Stimulated activated CD4-positive, alpha-beta T cell treated with anti-CD3 and anti-CD28 coated beads, Interleukin-2, amount 100 ng/mL, for 24 hours (primary cell): ENCODE results near the gene LGALS9B.
"Not testable (repeated sequence)": the region's sequence is repeated elsewhere in the genome, so short reads cannot be mapped to it uniquely, and the experiment has no call there.

Source experiments
- DNase-seq, 2 donors: peaks; one replicate each; pipeline ENCODE4 v3.0.0-alpha.2; 2020

LGALS9B gene

GRCh38 chr17:20466553-20466952 is 786 bp downstream of the LGALS9B start:
- DNase-seq: not testable (repeated sequence)

GRCh38 chr17:20465535-20465934 is 1.8 kb downstream of the LGALS9B start:
- DNase-seq: not testable (repeated sequence)

GRCh38 chr17:20464854-20465414 is 2.4 kb downstream of the LGALS9B start:
- not testable (repeated sequence) for DNase-seq

DNA sequence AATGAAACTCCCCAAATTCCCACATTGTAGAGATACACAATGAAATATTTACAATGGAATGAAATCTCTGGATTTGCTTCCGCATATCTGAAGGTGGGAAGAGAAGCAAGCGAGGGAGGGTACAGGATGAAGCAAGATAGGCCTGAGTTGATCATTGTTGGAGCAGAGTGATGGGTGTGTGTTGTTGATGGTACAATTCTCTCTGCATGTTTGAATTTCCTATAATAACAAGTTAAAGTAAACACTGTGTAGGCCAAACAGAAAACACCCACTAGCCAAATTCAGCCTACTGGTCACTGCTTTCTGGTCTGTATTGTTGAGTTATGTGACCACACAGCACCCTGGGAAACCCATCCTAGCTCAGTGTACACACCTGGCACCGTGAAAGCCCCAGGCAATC is 5.2 kb downstream of the LGALS9B start:
- DNase-seq: not testable (repeated sequence)

DNA sequence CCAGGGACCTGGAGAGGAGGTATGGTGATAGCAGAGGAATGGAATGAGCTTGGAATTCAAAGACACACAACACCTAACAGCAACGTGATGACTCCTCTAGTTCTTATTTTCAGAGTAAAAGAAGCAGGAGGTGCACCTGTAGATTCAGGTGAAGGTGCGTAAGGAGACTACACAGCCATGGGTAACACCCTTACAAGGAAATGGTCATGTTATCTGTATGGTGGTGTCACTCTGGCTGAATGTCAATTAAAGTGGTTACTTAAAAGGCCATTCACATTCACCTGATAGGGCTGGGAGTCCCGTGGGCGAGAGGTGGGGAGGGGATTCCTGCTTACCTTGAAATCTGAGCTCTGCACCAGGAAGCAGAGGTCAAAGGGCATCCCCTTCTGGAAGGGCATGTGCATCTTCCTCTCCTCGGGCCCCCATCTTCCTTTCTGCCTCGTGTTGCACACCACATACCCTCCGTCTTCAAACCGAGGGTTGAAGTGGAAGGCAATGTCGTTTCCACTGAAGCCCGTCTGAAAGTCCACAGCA is 9.4 kb downstream of the LGALS9B start:
- not testable (repeated sequence) for DNase-seq

DNA sequence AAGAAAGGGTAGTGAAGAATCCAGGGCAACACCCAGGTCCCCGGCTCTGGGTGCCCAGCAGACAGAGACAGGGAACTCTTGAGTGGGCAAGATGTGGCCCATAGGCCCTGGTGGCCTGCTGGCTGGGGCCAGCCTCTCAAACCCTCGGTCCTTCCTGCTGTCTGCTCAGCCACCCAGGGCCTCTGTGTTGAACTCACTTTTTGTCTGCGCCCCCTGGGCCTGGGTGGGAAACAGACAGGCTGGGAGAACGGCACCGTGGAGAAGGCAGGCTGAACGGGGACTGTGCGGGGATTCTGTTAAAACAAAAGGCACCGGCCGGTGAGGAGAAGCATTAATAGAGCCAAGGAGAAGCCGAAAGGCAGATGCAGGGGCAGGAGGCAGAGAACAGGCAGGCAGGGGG is 12.2 kb downstream of the LGALS9B start:
- not testable (repeated sequence) for DNase-seq

DNA sequence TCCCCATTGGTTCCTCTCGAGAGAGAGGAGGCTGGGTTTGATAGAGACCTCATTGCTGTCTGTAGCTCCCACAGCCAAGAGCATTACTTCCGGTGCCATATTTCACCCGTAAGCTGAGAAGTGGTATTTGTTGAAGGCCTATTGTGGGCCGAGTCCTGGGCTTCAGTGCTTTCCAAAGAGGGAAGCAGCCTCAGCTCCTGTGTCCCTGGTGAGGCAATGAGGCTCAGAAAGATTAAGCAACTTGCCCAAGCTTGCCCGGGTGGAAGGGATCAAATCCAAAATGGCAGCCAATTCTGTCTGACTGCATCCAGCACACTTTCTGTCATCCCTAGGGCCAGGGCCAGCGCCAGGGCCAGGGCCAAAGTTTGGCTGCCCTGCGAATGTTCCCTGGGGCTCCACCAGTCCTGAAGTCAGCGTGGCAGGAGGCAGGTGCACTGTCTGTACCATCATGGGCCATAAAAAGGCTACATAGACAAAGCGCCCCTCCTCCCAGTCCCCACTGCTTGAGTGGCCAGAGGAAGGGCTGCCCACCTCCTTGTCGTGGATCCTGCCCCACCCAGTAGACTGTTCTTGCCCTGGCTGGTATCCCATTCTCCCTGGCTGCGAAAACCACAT is 13.4 kb downstream of the LGALS9B start:
- not testable (repeated sequence) for DNase-seq

DNA sequence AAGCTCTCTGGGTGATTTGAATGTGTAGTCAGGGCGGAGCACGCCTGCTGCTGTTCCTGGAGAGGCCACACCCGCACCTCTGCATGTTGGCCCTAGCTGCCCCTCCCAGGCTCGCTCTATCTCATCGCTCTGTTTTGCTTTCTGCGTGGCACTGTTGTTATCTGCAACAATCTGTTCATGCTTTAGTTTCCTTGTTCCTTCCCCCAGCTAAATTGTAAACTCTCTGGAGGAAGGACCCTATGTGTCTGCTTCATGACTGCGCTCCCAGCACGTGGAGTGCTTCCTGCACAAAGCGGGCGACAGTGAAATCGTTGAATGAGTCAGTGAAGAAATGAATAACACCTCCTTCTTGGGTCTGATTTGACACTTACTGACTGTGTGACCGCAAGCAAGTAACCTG is 16.5 kb downstream of the LGALS9B start:
- DNase-seq: peak in 1 of 2 donors; percentile 31

DNA sequence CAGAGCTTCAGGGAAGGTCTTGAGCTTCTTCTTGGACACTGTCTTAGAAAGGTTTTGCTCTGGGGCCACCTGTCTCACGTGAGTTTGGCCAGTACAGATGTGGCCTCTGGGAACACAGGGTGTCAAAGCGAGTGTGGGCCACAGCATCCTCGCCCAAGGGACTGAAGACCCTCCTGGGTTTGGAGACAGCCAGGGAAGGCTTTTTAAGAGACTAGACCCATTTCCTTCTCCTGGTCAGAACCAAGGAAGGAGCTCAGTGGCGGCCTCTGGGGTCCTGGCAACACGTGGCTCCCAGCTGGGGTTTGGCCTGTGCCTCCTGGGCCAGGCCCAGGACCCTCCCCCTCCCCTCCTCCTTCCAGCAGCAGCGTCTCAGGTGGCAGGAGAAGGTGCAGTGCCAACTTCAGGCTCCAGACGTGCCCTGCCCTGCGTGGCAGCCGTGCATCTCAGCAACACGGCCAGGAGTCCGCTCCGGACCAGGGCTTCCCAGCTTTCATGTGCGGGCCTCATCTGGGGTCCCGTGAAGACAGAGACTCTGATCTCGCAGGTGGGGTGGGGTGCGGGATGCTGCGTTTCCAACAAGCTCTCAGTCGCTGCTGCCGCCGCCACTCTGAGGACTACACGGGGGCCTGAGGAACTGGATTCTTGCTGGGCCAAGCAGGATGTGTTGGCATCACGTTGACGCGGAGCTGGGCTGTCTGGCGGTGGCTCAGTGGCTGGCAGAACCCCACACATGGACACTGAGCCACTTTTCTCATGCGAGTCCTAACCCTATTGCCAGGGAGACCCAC is 19.6 kb downstream of the LGALS9B start:
- DNase-seq: not testable (repeated sequence)

GRCh38 chr17:20446895-20447294 is 20.4 kb downstream of the LGALS9B start:
- not testable (repeated sequence) for DNase-seq

DNA sequence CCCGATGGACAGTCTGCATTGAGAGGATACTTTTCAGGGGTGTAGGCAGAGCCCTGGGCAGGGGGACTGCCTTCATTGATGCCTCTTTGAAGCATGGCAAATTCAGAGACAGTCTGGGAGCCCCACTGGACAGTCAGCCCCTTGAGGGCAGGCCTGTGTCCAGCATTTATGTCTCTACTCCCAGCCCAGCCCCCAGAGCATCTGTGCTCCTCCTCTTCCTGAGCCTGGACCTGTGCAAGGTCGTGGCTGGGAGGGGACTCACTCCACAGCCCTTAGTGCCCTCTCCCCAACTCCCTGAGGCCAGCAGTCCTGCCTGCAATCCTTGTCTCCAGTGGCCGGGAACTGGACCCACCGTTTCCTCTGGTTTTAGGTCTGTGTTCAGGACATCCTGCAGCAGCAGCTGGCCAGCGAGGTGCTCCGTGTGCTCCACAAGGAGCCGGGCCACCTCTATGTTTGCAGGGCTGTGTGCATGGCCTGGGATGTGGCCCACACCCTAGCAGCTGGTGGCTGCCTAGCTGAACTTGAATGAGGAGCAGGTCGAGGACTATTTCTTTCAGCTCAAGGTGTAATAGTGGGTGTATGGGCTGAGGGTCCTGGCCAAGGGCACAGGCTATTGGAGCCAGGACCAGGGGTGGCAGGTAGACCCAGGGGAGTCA is 22.6 kb downstream of the LGALS9B start:
- not testable (repeated sequence) for DNase-seq

DNA sequence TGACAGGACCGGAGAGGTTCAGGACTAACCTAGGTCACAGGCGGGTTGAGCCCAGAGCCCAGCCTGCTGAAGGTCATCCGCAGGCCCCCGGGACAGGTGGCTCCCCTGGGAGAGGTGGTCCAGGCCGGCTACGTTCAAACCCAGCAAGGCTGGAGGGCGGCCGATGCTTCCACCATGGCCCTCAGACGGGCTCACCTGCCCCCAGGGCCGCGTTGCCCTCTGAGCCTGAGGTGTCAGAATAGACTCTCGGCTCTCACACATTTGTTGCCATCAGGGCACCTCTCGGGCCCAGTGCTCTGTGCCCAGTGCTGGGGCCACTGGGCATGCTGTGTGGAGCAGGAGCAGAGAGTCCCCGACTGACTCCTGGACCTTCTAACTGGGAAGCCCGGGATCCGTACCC is 23.2 kb downstream of the LGALS9B start:
- DNase-seq: not testable (repeated sequence)

- not testable (repeated sequence) for DNase-seq
Observed at GRCh38 chr17:20443632-20444031, 23.7 kb downstream of the LGALS9B start.

DNA sequence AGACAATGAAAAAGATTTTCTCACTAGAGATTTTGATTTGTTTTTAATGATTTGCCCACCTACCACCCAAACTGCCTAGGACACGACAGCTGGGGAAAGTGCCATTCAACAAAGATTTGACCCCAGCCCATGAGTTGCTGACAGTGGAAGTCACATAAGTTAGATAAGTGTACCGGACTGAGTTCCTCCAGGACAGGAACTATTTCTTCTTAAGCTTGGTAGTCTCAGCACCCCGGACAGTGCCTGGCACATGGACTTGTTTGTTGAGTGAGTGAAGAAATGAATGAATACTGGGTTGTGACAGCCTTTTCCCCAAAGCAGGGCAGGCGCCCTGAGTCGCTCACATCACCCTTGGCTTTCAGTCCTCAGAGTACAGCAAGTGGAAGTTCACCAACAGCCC is 26.7 kb downstream of the LGALS9B start:
- DNase-seq: not testable (repeated sequence)

DNA sequence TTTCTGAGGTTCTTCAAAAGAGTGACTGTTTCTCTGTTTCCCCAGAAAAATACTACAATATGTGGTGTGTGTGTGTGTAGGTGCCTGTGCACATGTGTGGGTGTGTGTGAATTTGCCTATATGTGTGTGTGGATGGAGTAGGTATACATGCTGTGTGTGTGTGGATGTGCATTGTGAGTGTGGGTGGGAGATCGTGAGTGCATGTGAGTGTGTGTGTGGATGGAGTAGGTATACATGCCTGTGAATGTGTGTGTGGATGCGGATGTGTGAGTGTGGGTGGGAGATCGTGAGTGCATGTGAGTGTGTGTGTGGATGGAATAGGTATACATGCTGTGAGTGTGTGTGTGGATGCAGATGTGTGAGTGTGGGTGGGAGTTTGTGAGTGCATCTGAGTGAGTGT is 32.2 kb downstream of the LGALS9B start:
- not testable (repeated sequence) for DNase-seq

- DNase-seq: not testable (repeated sequence)
Observed at GRCh38 chr17:20433382-20433781, 34.0 kb downstream of the LGALS9B start.

DNA sequence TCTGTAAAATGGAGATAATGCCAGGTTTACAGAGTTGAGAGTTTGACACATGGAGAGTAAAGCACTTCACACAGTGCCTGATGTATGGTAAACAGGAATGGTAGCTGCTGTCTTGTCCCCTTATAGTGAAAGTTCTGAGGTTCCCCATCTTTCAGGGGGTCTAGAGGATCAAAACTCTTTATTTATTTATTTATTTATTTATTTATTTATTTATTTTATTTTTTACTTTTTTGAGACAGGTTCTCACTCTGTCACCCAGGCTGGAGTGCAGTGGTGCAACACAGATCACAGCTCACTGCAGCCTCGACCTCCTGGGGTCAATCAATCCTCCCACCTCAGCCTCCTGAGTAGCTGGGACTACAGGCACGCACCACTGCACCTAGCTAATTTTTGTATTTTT is 40.1 kb downstream of the LGALS9B start:
- DNase-seq: not testable (repeated sequence)

DNA sequence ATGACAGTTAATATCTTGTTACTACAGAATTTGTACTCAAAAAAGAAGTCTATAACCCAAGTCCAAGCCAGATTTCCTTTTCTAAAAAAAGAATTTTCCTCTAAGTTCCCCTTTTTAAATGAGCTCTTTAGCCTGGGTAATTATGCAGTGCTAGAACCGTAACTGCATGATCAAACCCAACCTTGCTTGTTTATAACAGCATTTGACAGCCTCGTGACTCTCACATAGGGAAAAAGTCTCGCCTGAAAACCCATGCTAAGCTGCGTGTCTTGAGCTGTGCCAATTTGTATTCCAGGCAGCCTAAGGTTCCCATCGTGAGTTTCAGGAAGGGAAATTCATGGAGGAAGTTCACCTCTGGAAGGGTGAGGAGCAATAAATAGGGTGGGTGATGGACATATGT is 44.5 kb downstream of the LGALS9B start:
- DNase-seq: not testable (repeated sequence)

DNA sequence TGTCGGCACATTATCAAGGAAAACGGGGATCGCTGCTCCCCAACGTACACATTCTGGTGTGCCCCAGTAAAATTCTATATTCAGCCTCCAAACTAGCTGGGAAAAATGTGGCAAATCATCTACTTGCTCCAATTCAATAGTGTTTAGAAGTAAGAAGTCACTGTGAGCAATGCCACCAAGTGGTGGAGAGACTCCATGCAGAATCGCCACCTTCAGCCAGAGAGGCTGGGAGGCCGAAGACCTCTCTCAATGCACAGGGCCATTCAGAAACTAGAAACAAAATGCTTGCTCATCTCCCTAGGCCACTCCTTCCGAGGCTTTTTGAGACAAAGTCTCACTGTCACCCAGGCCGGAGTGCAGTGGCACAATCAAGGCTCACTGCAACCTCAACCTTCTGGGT is 48.5 kb downstream of the LGALS9B start:
- not testable (repeated sequence) for DNase-seq

- DNase-seq: not testable (repeated sequence)
Observed at GRCh38 chr17:20417492-20418080, 49.8 kb downstream of the LGALS9B start.

GRCh38 chr17:20416381-20416911 is 50.9 kb downstream of the LGALS9B start:
- not testable (repeated sequence) for DNase-seq

DNA sequence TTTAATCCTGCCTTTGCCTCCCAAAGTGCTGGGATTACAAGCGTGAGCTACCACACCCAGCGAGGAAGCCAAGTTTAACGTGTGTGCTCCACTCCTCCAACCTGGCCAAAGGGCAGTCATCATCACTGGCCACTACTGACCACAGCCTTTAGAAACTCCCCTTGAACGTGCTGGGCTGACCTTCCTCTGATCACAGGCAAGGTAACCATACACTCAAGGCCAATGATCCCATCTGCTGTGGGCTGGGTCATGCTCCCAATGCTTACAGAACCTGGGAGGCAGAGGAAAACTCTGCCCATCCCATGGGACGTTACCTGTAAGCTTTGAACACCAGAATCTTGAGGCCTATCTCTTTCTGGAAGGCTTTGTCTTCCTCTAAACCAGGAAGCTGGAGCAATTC is 51.9 kb downstream of the LGALS9B start:
- DNase-seq: not testable (repeated sequence)
